ENCODE results near the gene ATP1A4. TPM values are rescaled to one million over a fixed set of nuclear protein-coding genes. Genes with fewer than 3 reads are reported as not detected.
"Not testable (repeated sequence)": the region's sequence is repeated elsewhere in the genome, so short reads cannot be mapped to it uniquely, and the experiment has no call there.

Gene ATP1A4
- total RNA-seq, 2 donors from 2014 or later = 2.8 to 5.2 TPM

- no peaks in the 10 kb centered on the region for H3K36me3 ChIP-seq
- no peaks in the 10 kb centered on the region for H3K4me1 ChIP-seq (replicated peaks)
- H3K27ac ChIP-seq = no peak overlapping the region
- no peaks in the 10 kb centered on the region for H3K27me3 ChIP-seq (replicated peaks; ENCODE audit: insufficient read depth)
- intact Hi-C loops (cut with DNase I) = no loop called here
- H3K4me3 ChIP-seq = no peak overlapping the region
- no peak for DNase-seq (ENCODE audit: low spot score)
- WGBS = 85% methylated on average over 16 of the region's 16 CpGs
- TF ChIP-seq CTCF (IDR thresholded peaks at IDR 0.05) = no peak
- no peak for TF ChIP-seq POLR2A (IDR thresholded peaks at IDR 0.05)
- TF ChIP-seq POLR2AphosphoS5 (IDR thresholded peaks at IDR 0.05) = no peak
- H3K9me3 ChIP-seq = no peaks in the 10 kb centered on the region
Measured at GRCh38 chr1:160122978-160123495, 28.4 kb upstream of the ATP1A4 start.

- Histone ChIP-seq H3K9me3 (no peaks in the 10 kb centered on the region), H3K4me3 (no peak overlapping the region), H3K4me1 (replicated peaks) (no peaks in the 10 kb centered on the region), H3K36me3 (no peaks in the 10 kb centered on the region), H3K27me3 (replicated peaks; ENCODE audit: insufficient read depth) (no peaks in the 10 kb centered on the region), H3K27ac (no peak overlapping the region)
- intact Hi-C loops (cut with DNase I) = no loop called here
- TF ChIP-seq CTCF (IDR thresholded peaks at IDR 0.05) = no peak
- TF ChIP-seq POLR2A (IDR thresholded peaks at IDR 0.05) = no peak
- no peak for TF ChIP-seq POLR2AphosphoS5 (IDR thresholded peaks at IDR 0.05)
- DNase-seq (ENCODE audit: low spot score) = no peak
Measured at GRCh38 chr1:160123726-160124125, 27.7 kb upstream of the ATP1A4 start.

GRCh38 chr1:160124705-160125478 lies 26.5 kb upstream of the ATP1A4 start:
- DNase-seq (ENCODE audit: low spot score) = no peak
- no peaks in the 10 kb centered on the region for H3K9me3 ChIP-seq
- H3K27ac ChIP-seq = no peak overlapping the region
- WGBS = 54% methylated on average over 8 of the region's 8 CpGs
- TF ChIP-seq POLR2AphosphoS5 (IDR thresholded peaks at IDR 0.05) (peak; percentile 44), POLR2A (IDR thresholded peaks at IDR 0.05) (no peak), CTCF (IDR thresholded peaks at IDR 0.05) (peak in 1 of 4 experiments; percentile 32)
- H3K27me3 ChIP-seq (replicated peaks; ENCODE audit: insufficient read depth) = no peaks in the 10 kb centered on the region
- H3K36me3 ChIP-seq = no peaks in the 10 kb centered on the region
- intact Hi-C loops (cut with DNase I) = no loop called here
- H3K4me1 ChIP-seq (replicated peaks) = no peaks in the 10 kb centered on the region
- no peak overlapping the region for H3K4me3 ChIP-seq

- Histone ChIP-seq H3K4me3 (no peak overlapping the region), H3K36me3 (no peaks in the 10 kb centered on the region), H3K27me3 (replicated peaks; ENCODE audit: insufficient read depth) (no peaks in the 10 kb centered on the region), H3K9me3 (no peaks in the 10 kb centered on the region), H3K27ac (no peak overlapping the region), H3K4me1 (replicated peaks) (no peaks in the 10 kb centered on the region)
- intact Hi-C loops (cut with DNase I) = no loop called here
- DNase-seq (ENCODE audit: low spot score) = no peak
- no peak for TF ChIP-seq POLR2AphosphoS5 (IDR thresholded peaks at IDR 0.05)
- TF ChIP-seq POLR2A (IDR thresholded peaks at IDR 0.05) = no peak
- no peak for TF ChIP-seq CTCF (IDR thresholded peaks at IDR 0.05)
- 86% methylated on average over 1 of the region's 1 CpG for WGBS
Measured at GRCh38 chr1:160125746-160126145, 25.7 kb upstream of the ATP1A4 start.

- WGBS = 73% methylated on average over 4 of the region's 4 CpGs
- H3K27ac ChIP-seq; H3K9me3 ChIP-seq; H3K4me3 ChIP-seq; H3K27me3 ChIP-seq (replicated peaks; ENCODE audit: insufficient read depth); intact Hi-C loops (cut with DNase I); DNase-seq (ENCODE audit: low spot score); H3K4me1 ChIP-seq (replicated peaks); H3K36me3 ChIP-seq: not testable (repeated sequence)
Measured at GRCh38 chr1:160126342-160126741, 25.1 kb upstream of the ATP1A4 start.

All from prostate gland (tissue), 2 donors.